GM12874 (cell line): Measurements from ENCODE around the gene NCS1.

ENCODE experiments used
- TF ChIP-seq, protein P1 (sequence below): IDR thresholded peaks from 2 replicates; pipeline ENCODE4 v1.5.1; 2011; ENCODE audit warnings: low read depth, mild to moderate bottlenecking, control low read depth, low read length, moderate library complexity; ENCODE audit not compliant: insufficient read depth

Gene NCS1

DNA sequence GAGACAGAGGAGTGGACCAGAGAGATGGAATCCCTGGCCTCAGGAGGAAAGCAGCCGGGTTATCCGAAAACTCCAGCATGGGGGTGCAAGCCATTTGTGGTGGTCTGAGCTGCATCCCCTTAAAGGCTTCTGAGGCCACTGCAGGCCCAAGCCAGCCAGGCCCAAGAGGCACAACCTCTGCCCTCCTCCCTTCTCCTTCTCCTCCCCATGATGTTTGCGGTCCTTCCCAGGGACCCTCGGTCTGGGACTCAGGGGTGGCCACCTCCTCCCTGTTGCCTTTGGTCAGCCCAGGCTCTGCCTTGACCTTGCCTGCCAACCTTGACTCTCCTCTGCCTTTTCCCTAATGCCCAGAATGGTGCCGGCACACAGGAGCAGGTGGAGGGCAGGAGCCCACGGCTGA, 4.6 kb downstream of the NCS1 start:
- TF ChIP-seq, protein P1, sequence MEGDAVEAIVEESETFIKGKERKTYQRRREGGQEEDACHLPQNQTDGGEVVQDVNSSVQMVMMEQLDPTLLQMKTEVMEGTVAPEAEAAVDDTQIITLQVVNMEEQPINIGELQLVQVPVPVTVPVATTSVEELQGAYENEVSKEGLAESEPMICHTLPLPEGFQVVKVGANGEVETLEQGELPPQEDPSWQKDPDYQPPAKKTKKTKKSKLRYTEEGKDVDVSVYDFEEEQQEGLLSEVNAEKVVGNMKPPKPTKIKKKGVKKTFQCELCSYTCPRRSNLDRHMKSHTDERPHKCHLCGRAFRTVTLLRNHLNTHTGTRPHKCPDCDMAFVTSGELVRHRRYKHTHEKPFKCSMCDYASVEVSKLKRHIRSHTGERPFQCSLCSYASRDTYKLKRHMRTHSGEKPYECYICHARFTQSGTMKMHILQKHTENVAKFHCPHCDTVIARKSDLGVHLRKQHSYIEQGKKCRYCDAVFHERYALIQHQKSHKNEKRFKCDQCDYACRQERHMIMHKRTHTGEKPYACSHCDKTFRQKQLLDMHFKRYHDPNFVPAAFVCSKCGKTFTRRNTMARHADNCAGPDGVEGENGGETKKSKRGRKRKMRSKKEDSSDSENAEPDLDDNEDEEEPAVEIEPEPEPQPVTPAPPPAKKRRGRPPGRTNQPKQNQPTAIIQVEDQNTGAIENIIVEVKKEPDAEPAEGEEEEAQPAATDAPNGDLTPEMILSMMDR = no peak

DNA sequence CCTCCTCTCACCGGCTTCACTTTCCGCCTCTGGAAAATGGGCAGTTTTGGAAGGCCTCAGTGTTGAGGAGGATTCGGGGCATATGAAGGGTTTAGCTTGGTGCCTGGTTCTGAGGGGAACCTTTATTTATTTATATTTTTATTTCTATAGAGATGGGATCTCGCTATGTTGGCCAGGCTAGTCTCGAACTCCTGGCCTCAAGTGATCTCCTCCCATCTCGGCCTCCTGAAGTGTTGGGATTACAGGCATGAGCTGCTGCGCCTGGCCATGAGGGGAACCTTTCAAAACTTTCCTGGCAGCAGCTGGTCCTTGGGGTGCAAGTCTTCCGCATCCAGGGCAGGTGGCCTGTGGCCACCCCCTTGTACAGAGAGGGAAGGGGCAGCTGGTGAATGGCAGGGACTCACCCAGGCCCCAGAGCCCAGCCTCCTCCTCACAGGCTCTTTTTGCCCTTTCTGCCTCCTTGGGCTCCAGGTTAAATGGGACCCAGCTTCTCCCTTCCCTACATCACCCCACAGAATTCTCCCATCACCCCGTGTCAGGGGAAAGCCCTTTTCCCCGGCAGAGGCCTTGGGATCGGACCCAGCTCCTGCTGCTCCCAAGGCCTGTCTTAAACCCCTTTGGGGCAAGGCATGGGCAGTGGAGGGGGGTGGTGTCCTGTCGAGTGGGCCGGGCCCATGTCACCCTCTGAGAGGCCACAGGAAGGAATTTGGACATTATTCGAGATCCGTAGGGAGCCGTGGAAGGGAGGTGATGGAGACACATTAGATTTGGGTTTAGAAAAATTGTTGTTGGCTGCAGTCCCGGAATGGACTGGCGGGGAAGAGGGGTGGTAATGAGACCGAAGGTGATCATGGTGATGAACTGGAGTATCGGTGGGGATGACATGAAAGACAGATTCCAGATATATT, 5.9 kb downstream of the NCS1 start:
- TF ChIP-seq, protein P1 = no peak

DNA sequence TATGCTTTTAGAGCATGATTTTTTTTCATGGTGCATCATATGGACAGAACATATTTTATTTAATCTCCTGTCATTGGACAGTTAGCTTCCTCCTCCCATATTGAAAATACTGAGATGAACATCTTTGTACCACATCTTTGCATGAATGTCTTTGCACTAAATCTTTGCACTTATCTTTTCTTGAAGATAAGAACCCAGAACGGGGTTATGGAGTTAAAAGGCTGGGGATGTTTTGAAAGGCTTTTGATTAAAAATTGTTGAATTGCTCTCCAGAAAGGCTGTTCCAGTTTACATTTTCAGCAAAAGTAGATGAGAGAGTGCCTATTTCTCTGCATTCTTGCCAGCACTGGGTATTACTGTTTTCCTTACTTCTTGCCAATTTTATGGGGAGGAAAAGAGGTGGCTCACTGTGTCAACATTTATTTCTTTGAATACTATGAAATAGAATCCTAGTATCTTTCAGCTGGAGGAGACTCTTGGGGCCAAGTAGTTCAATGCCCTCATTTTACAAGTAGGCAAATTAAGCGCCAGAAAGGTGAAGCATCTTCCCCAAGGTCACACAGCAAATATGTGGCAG, 7.2 kb downstream of the NCS1 start:
- TF ChIP-seq, protein P1 = no peak

DNA sequence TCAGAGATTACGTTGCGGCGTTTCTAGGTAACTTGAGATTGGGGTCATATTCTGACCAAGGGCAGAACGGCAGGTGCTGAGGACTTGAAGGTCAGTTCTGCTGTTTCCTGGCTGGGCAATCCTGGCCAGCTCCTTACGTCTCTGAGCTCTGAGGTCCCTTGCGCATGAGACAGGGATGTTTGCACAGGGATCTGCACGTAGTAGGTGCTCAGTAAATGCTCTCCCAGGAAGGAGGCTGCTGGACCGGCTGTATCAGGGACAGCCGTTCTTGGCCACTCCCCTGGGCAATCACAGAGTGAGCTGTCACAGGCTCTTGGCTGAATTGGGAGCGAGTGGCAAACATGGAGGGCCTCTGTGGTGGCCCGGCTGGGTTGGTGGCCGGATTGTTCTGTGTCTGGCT, 8.3 kb downstream of the NCS1 start:
- TF ChIP-seq, protein P1 = no peak

DNA sequence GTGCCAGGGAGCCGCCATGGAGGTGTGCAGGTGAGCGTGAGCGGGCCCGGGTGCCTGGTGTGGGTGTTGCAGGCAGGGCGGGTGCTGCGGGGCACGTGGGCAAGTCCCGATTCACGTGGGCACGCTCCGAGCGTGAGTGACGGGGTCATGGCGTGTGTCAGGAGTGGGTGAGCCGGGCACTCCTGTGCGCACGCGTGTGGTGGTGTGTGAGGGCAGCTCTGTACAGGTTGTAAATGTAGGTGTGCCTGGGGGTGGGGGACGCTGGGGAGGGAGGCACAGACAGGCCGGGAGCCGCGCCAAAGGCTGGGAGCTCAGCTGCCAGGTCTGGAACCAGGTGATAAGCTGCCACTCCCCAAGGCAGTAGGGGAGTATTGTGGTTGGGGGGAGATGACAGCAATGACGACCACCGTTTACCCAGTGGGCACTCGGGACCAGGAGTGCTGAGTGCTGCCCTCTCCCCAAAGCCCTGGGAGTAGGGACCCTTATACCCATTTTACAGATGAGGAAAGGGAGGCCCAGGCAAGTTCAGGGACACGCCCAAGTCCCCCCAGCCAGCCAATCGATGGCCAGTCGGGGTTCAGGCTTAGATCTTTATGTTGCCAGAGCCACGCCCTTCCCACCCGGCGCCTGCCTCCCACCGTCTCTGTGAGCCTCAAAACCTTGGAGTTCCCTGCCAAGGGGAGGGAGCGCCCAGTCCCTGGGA, 9.6 kb downstream of the NCS1 start:
- TF ChIP-seq, protein P1 = no peak

DNA sequence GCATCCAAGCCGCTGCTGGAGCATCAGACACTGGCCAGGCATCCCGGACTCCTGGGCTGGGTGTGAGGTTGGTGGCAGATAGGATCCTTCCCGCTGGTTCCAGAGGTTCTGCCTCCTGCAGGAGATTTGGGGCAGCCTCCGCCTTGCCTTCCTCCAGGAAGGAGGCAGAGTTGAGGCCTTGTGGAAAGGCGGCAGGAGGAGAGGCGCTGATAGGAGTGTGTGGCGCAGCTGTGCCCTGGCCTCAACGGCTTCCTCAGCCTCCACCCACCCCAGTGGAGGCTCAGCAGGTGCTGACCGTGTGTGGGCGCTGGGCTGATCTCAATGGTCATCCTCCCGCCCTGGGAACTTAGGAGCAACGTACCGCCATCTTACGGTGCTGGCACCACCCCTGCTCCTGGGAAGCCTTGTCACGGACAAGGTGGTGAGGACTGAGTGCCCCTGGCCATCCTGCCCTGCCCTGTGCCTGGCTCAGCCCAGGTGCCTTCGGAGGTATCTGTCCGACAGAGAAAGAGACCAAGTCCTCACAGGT, 10.2 kb downstream of the NCS1 start:
- TF ChIP-seq, protein P1 = no peak
